ENCODE data around the gene LTB4R2. TPM values are rescaled to one million over a fixed set of nuclear protein-coding genes. Genes with fewer than 3 reads are reported as not detected.

The LTB4R2 gene
- total and polyA plus RNA-seq, 7 experiments from 2014 or later: 2.1 to 26.8 (median 14.1) TPM

DNA sequence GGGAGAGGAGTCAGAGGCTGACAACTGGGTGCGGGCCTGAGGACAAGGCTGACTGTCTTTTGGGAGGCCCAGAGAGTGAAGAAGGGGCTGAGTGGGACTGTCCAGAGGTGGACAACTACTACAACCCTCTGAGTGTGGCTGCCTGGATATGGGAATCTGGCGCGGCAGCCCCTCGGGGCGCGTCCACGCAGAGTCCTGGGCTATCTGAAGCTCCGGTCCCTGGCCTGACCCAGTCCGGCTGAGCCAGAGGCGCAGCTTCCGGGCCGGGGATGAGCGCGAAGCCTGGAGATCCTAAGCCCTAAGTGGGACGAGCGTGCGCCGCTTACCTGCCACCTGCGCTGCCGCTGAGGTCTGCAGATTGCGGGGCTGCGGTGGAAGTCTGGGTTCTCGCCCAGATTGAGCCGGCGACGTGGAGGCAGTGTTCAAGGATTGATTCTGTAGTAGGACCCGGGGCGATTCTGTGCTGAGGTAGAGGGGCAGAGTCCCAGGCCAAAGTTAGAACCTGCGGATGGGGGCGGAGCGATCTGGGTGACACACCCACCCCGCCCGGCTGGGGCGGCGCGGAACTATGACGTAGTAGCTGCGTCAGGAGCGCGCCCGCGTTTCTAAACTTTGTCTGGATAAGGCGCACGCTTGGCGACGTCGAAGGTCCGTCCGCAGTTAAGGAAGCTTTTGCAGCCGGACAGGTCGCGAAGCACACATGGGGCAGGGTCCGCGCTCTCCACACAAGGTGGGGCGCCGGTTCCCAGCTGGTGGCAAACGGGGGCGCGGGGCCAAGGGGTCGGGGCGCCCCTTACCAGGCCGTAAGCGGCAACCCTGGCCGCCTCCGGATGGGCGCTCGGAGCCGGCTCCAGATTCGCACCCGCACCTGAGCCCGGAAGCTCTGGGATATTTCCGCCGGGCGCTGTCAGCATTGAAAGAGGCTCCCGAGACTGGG lies 10.4 kb upstream of the LTB4R2 start, which contains the start of the genes DHRS1 and NOP9:
TSS of gene DHRS1 (minus strand) at position 526 of the 937 bp plus-strand sequence. CDS start 674 bp downstream, outside the sequence.
TSS of gene NOP9 (plus strand) at position 596 of the 937 bp plus-strand sequence. CDS start at position 701, 105 bp downstream.
- peak within 1 kb of the TSS; percentile 97 for H3K27ac ChIP-seq (ENCODE audit: low read depth, low read length)
- H3K4me3 ChIP-seq (ENCODE audit: low read length): peak within 1 kb of the TSS; percentile 83
- H3K27me3 Mint-ChIP-seq: no peaks in the 10 kb centered on the region
- peaks cover 0 to 41% (median 13%) of the 10 kb centered on the region in 5 donors for H3K36me3 Mint-ChIP-seq
- H3K27me3 ChIP-seq (ENCODE audit: control insufficient read depth in 2 of 2, insufficient read depth in 2 of 2, low read length in 2 of 2): no peaks in the 10 kb centered on the region
- H3K4me1 ChIP-seq (ENCODE audit: control insufficient read depth in 2 of 2, insufficient read depth in 2 of 2, low read length in 2 of 2): peaks cover 19 to 43% of the 10 kb centered on the region in 2 donors
- DNase-seq: peak; percentile 86 to 95 (median 92)
- peak within 1 kb of the TSS; percentile 89 to 97 (median 94) for H3K4me3 Mint-ChIP-seq
- ATAC-seq: peak; percentile 93
- peak within 1 kb of the TSS; percentile 91 to 98 (median 96) for H3K27ac Mint-ChIP-seq
- H3K4me1 Mint-ChIP-seq: peaks cover 28 to 67% (median 55%) of the 10 kb centered on the region in 7 donors
- H3K9me3 Mint-ChIP-seq: peaks cover 0 to 5% (median 0%) of the 10 kb centered on the region in 11 donors
- intact Hi-C loops (cut with micrococcal nuclease): loop anchor here (1.0 to 5.0 kb wide), 13 partner anchors 9 to 287 kb away; partner anchors contain the start of genes RABGGTA (in 2 of the 2), CHMP4A (in 1 of the 2), DCAF11 (in 1 of the 2) and GMPR2 (in 1 of the 2)
- POLR2A ChIA-PET: interaction anchor here (0.6 to 8.7 kb wide), 23 partner anchors 9 to 131 kb away, joined by 3 to 125 read pairs (median 4); partner anchors contain the start of genes CIDEB, GMPR2, IPO4 and KHNYN
- H3K9me3 ChIP-seq (ENCODE audit: control insufficient read depth in 2 of 3, low read length in 3 of 3): no peaks in the 10 kb centered on the region
- peaks cover 24 to 50% (median 37%) of the 10 kb centered on the region in 3 experiments for H3K36me3 ChIP-seq (ENCODE audit: control insufficient read depth in 2 of 3, insufficient read depth in 3 of 3, low read length in 3 of 3)
- CTCF ChIA-PET: interaction anchor here (0.9 to 9.4 kb wide), 12 partner anchors 9 to 137 kb away, joined by 3 to 140 read pairs (median 6); partner anchors contain the start of genes CIDEB, LTB4R, LTB4R2 and TINF2

DNA sequence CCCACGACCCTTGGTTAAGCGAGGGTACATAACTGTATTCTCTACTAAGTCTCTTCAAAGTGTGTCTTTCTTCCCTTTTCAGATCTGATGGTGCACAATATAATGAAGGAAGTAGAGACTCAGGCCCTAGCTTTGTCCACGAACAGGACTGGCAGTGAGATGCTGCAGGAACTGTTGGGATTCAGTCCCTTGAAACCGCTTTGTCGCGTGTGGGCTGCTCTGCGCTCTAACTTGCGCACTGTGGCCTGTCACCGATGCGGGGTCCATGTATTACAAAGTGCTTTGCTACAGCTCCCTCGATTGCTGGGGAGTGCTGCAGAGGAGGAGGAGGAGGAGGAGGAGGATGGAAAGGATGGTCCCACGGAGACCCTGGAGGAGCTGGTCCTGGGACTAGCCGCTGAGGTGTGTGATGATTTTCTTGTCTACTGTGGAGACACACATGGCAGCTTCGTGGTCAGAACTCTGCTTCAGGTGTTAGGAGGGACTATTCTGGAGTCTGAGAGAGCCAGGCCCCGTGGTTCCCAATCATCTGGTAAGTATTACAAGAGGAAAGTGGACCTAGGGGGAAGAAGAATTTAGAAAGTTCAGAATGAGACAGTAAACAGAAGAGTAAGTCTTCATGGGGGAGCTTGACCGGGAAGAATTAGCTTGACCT lies 9.5 kb upstream of the LTB4R2 start:
- peak overlapping the region; percentile 89 to 98 (median 95) for H3K27ac Mint-ChIP-seq
- POLR2A ChIA-PET: interaction anchor here (0.5 to 8.7 kb wide), 20 partner anchors 10 to 130 kb away, joined by 3 to 125 read pairs (median 4); partner anchors contain the start of genes CIDEB, GMPR2, KHNYN and LTB4R
- DNase-seq (no peak), ATAC-seq (no peak)
- Histone ChIP-seq H3K27ac (ENCODE audit: low read depth, low read length) (peak overlapping the region; percentile 97), H3K4me3 (ENCODE audit: low read length) (peak overlapping the region; percentile 83), H3K36me3 (ENCODE audit: control insufficient read depth in 2 of 3, insufficient read depth in 3 of 3, low read length in 3 of 3) (peaks cover 30 to 58% (median 40%) of the 10 kb centered on the region in 3 experiments), H3K9me3 (ENCODE audit: control insufficient read depth in 2 of 3, low read length in 3 of 3) (no peaks in the 10 kb centered on the region), H3K27me3 (ENCODE audit: control insufficient read depth in 2 of 2, insufficient read depth in 2 of 2, low read length in 2 of 2) (no peaks in the 10 kb centered on the region), H3K4me1 (ENCODE audit: control insufficient read depth in 2 of 2, insufficient read depth in 2 of 2, low read length in 2 of 2) (peaks cover 19 to 43% of the 10 kb centered on the region in 2 donors)
- intact Hi-C loops (cut with micrococcal nuclease): no loop called here
- peaks cover 0 to 5% (median 0%) of the 10 kb centered on the region in 11 donors for H3K9me3 Mint-ChIP-seq
- CTCF ChIA-PET: interaction anchor here (0.9 to 9.4 kb wide), 10 partner anchors 8 to 136 kb away, joined by 3 to 140 read pairs (median 6); partner anchors contain the start of genes CIDEB, LTB4R, LTB4R2 and MDP1
- H3K27me3 Mint-ChIP-seq: no peaks in the 10 kb centered on the region
- H3K36me3 Mint-ChIP-seq: peaks cover 0 to 45% (median 21%) of the 10 kb centered on the region in 5 donors
- H3K4me3 Mint-ChIP-seq: peak overlapping the region; percentile 89 to 97 (median 94)
- peaks cover 23 to 63% (median 55%) of the 10 kb centered on the region in 7 donors for H3K4me1 Mint-ChIP-seq

DNA sequence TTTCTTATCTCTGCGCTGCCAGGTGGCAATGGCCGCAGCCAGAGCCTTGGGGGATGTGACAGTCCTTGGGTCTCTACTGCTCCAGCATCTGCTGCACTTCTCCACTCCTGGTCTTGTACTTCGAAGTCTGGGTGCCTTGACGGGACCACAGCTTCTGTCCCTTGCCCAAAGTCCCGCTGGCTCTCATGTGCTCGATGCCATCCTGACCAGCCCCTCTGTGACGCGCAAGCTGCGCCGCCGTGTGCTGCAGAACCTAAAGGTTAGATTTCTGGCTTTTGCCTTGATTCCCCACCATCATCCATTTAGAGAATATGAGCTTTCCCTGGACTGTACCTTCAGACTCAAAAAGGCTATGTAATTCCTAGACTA lies 5.9 kb upstream of the LTB4R2 start:
- intact Hi-C loops (cut with micrococcal nuclease): no loop called here
- Histone ChIP-seq H3K9me3 (ENCODE audit: control insufficient read depth in 2 of 3, low read length in 3 of 3) (no peaks in the 10 kb centered on the region), H3K27ac (ENCODE audit: low read depth, low read length) (no peak overlapping the region), H3K36me3 (ENCODE audit: control insufficient read depth in 2 of 3, insufficient read depth in 3 of 3, low read length in 3 of 3) (peaks cover 30 to 72% (median 41%) of the 10 kb centered on the region in 3 experiments), H3K27me3 (ENCODE audit: control insufficient read depth in 2 of 2, insufficient read depth in 2 of 2, low read length in 2 of 2) (no peaks in the 10 kb centered on the region), H3K4me1 (ENCODE audit: control insufficient read depth in 2 of 2, insufficient read depth in 2 of 2, low read length in 2 of 2) (peaks cover 26% of the 10 kb centered on the region in 2 donors), H3K4me3 (ENCODE audit: low read length) (no peak overlapping the region)
- POLR2A ChIA-PET: interaction anchor here (0.6 to 8.7 kb wide), 2 partner anchors 62 to 93 kb away, joined by 3 to 125 read pairs; partner anchors contain the start of gene TINF2
- peaks cover 6 to 53% (median 19%) of the 10 kb centered on the region in 5 donors for H3K36me3 Mint-ChIP-seq
- peak overlapping the region in 1 of 9 donors; percentile 8 for H3K27ac Mint-ChIP-seq
- no peak for ATAC-seq
- CTCF ChIA-PET: interaction anchor here (1.0 to 1.1 kb wide), 2 partner anchors 10 to 351 kb away, joined by 3 to 5 read pairs; partner anchors contain the start of gene DHRS4
- H3K27me3 Mint-ChIP-seq: no peaks in the 10 kb centered on the region
- H3K4me1 Mint-ChIP-seq: peaks cover 18 to 49% (median 44%) of the 10 kb centered on the region in 7 donors
- no peak for DNase-seq
- H3K9me3 Mint-ChIP-seq: peaks cover 0 to 5% (median 0%) of the 10 kb centered on the region in 11 donors
- H3K4me3 Mint-ChIP-seq: no peak overlapping the region

DNA sequence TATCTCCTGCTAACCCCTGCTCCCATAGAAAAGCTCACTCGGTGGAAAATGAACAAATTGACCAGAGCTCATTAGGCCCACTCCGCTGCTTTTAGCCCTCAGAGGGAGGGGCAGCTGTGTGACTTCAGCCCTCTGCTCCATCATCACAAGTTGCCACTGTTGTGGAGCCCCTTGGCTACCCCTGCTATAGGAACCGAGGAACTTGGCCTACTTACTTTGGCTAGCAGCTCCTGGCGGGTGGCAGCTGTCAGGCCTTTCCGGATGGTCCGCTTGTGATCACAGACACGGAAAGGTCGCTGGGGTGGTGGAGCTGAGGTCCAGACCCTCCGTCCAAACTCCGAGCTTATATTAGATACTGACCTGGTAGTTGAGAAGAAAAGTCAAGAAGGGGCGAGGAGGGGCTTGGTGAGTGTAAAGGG lies 2.8 kb upstream of the LTB4R2 start:
- Histone ChIP-seq H3K9me3 (ENCODE audit: control insufficient read depth in 2 of 3, low read length in 3 of 3) (no peaks in the 10 kb centered on the region), H3K36me3 (ENCODE audit: control insufficient read depth in 2 of 3, insufficient read depth in 3 of 3, low read length in 3 of 3) (peaks cover 21 to 57% (median 36%) of the 10 kb centered on the region in 3 experiments), H3K4me1 (ENCODE audit: control insufficient read depth in 2 of 2, insufficient read depth in 2 of 2, low read length in 2 of 2) (peaks cover 28 to 33% of the 10 kb centered on the region in 2 donors), H3K4me3 (ENCODE audit: low read length) (no peak overlapping the region), H3K27ac (ENCODE audit: low read depth, low read length) (no peak overlapping the region), H3K27me3 (ENCODE audit: control insufficient read depth in 2 of 2, insufficient read depth in 2 of 2, low read length in 2 of 2) (no peaks in the 10 kb centered on the region)
- intact Hi-C loops (cut with micrococcal nuclease): no loop called here
- no peak for DNase-seq
- H3K4me1 Mint-ChIP-seq: peaks cover 23 to 44% (median 40%) of the 10 kb centered on the region in 7 donors
- CTCF ChIA-PET: interaction anchor here (0.6 to 5.8 kb wide), 19 partner anchors 9 to 1709 kb away, joined by 3 to 47 read pairs (median 5); partner anchors contain the start of genes ABHD4, DHRS1, NOP9 and SDR39U1
- peak overlapping the region in 4 of 9 donors; percentile 2 to 56 (median 46) for H3K27ac Mint-ChIP-seq
- ATAC-seq: no peak
- peak overlapping the region in 1 of 10 donors; percentile 25 for H3K4me3 Mint-ChIP-seq
- peaks cover 0 to 2% (median 0%) of the 10 kb centered on the region in 11 donors for H3K9me3 Mint-ChIP-seq
- POLR2A ChIA-PET: interaction anchor here (0.9 to 8.8 kb wide), 5 partner anchors 36 to 193 kb away, joined by 3 to 54 read pairs (median 3); partner anchors contain the start of genes CBLN3, DCAF11, KHNYN and NRL
- no peaks in the 10 kb centered on the region for H3K27me3 Mint-ChIP-seq
- H3K36me3 Mint-ChIP-seq: peaks cover 6 to 45% (median 19%) of the 10 kb centered on the region in 5 donors

DNA sequence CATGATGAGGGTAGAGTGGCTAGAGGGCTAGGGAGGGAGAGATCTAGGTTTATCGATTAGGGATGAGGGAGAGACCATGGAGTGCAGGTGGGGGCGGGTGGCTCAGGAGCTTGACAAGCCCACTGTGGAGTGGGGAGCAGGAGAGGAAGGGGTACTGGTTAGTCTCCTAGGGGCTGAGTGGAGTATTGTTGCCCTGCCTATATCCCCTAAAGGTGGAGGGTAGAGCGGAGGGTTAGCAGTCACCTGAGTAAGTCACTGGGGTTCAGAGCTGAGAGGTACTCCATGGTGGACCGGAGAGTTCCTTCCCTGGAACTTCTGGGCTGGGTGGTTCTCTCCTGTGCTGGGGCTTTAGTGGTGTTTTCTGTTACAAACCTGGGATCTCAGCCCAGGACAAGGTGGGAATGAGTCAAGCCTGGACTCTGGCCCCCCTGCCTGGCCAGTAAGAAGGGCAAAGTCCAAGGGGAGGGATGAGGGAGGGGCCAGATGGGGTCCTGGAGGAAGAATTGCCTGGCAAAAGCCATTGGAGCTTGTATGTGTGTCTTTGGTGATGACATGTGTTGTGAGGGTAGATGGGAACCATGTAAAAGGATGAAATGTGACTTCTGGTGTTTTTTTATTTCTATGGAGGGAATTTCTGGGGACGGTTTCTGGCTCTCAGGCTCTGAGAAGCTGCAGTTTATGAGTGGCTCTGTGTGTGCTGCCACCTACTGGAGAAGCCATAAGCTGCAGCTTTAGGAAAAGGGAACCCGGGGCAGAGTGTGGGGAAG lies 2.2 kb upstream of the LTB4R2 start, which contains the start of gene CIDEB:
TSS of gene CIDEB (minus strand) at position 403 of the 767 bp plus-strand sequence. CDS start at position 284, 119 bp downstream.
- DNase-seq (peak in 8 of 9 donors; percentile 25 to 61 (median 54)), ATAC-seq (peak; percentile 53)
- Mint-ChIP-seq H3K27ac (peak within 1 kb of the TSS; percentile 15 to 90 (median 79)), H3K27me3 (no peaks in the 10 kb centered on the region), H3K4me3 (peak within 1 kb of the TSS in 8 of 10 donors; percentile 3 to 73 (median 44)), H3K4me1 (peaks cover 29 to 48% (median 43%) of the 10 kb centered on the region in 7 donors), H3K36me3 (peaks cover 6 to 39% (median 19%) of the 10 kb centered on the region in 5 donors), H3K9me3 (peaks cover 0 to 2% (median 0%) of the 10 kb centered on the region in 11 donors)
- Histone ChIP-seq H3K4me3 (ENCODE audit: low read length) (no peak within 1 kb of the TSS), H3K4me1 (ENCODE audit: control insufficient read depth in 2 of 2, insufficient read depth in 2 of 2, low read length in 2 of 2) (peaks cover 34 to 39% of the 10 kb centered on the region in 2 donors), H3K36me3 (ENCODE audit: control insufficient read depth in 2 of 3, insufficient read depth in 3 of 3, low read length in 3 of 3) (peaks cover 17 to 51% (median 30%) of the 10 kb centered on the region in 3 experiments), H3K27ac (ENCODE audit: low read depth, low read length) (no peak within 1 kb of the TSS), H3K27me3 (ENCODE audit: control insufficient read depth in 2 of 2, insufficient read depth in 2 of 2, low read length in 2 of 2) (no peaks in the 10 kb centered on the region), H3K9me3 (ENCODE audit: control insufficient read depth in 2 of 3, low read length in 3 of 3) (no peaks in the 10 kb centered on the region)
- POLR2A ChIA-PET: interaction anchor here (0.5 to 8.8 kb wide), 13 partner anchors 8 to 300 kb away, joined by 3 to 79 read pairs (median 4); partner anchors contain the start of genes CBLN3, DHRS1, KHNYN and MDP1
- CTCF ChIA-PET: interaction anchor here (0.6 to 5.8 kb wide), 28 partner anchors 9 to 1710 kb away, joined by 3 to 47 read pairs (median 5); partner anchors contain the start of genes ABHD4, CHMP4A, DHRS1 and NOP9
- intact Hi-C loops (cut with micrococcal nuclease): loop anchor here (1.0 kb wide), 6 partner anchors 8 to 146 kb away; partner anchors contain the start of genes CHMP4A (in 1 of the 2), DHRS1 (in 1 of the 2), IRF9 (in 1 of the 2) and NOP9 (in 1 of the 2)
